HAP-1 (cell line): Measurements from ENCODE around the gene SLC52A3.

Experiments used
- DNase-seq, 2 experiments: peaks; one replicate each; pipeline ENCODE4 v3.0.0-alpha.2; 2016 to 2020; ENCODE audit warnings: low spot score in 2 of 2
- H3K27me3 ChIP-seq: fragments of 250-450 bp; sonication (Bioruptor Pico); 2 replicates; pipeline ENCODE4 v1.5.1; 2020; ENCODE audit warnings: low read depth, mild to moderate bottlenecking, moderate library complexity
- H3K36me3 ChIP-seq: fragments of 250-450 bp; sonication (Bioruptor Pico); replicated peaks from 2 replicates; pipeline ENCODE4 v1.5.1; 2020; ENCODE audit warnings: mild to moderate bottlenecking
- H3K4me1 ChIP-seq: fragments of 250-450 bp; sonication (Bioruptor Pico); 2 replicates; pipeline ENCODE4 v1.5.1; 2020; ENCODE audit warnings: mild to moderate bottlenecking
- H3K4me3 ChIP-seq: fragments of 250-450 bp; sonication (Bioruptor Pico); 2 replicates; pipeline ENCODE4 v1.5.1; 2020; ENCODE audit warnings: mild to moderate bottlenecking, moderate library complexity
- H3K9me3 ChIP-seq: fragments of 250-450 bp; sonication (Bioruptor Pico); 2 replicates; pipeline ENCODE4 v1.5.1; 2020; ENCODE audit warnings: mild to moderate bottlenecking, moderate library complexity
- in situ Hi-C: fragments of 300-500 bp; cut with MboI; formaldehyde crosslinking; loops from 3 replicates; pipeline ENCODE4 v1.14.3; 2020; ENCODE audit warnings: low sequenced_read_pairs, inconsistent platforms, mixed read lengths

SLC52A3 gene

GRCh38 chr20:755941-756340 lies 12.4 kb downstream of the SLC52A3 start:
- Histone ChIP-seq H3K9me3 (no peaks in the 10 kb centered on the region), H3K4me3 (no peak overlapping the region), H3K27me3 (peaks cover 6% of the 10 kb centered on the region; the same call in 1 of the 2 replicates), H3K4me1 (no peaks in the 10 kb centered on the region), H3K36me3 (no peaks in the 10 kb centered on the region)
- in situ Hi-C loops = no loop called here
- DNase-seq = no peak

- Histone ChIP-seq H3K4me1 (no peaks in the 10 kb centered on the region), H3K9me3 (no peaks in the 10 kb centered on the region), H3K27me3 (peaks cover 6% of the 10 kb centered on the region; the same call in 1 of the 2 replicates), H3K36me3 (no peaks in the 10 kb centered on the region), H3K4me3 (no peak overlapping the region)
- DNase-seq = no peak
- in situ Hi-C loops = no loop called here
These were observed 13.4 kb downstream of the SLC52A3 start for GRCh38 chr20:754904-755303.

- Histone ChIP-seq H3K27me3 (peaks cover 6% of the 10 kb centered on the region; the same call in 1 of the 2 replicates), H3K4me1 (no peaks in the 10 kb centered on the region)
- in situ Hi-C loops = no loop called here
These were observed 14.2 kb downstream of the SLC52A3 start for GRCh38 chr20:753897-754635.

GRCh38 chr20:753136-753535 lies 15.2 kb downstream of the SLC52A3 start:
- no peaks in the 10 kb centered on the region for H3K36me3 ChIP-seq
- H3K27me3 ChIP-seq = peaks cover 6% of the 10 kb centered on the region; the same call in 1 of the 2 replicates
- no peaks in the 10 kb centered on the region for H3K9me3 ChIP-seq
- no peaks in the 10 kb centered on the region for H3K4me1 ChIP-seq
- no peak for DNase-seq
- in situ Hi-C loops = no loop called here
- H3K4me3 ChIP-seq = no peak overlapping the region

More at GRCh38 chr20:753897-754635, 14.2 kb downstream of the SLC52A3 start:
- DNase-seq = no peak
- H3K36me3 ChIP-seq = no peaks in the 10 kb centered on the region
- H3K9me3 ChIP-seq = no peaks in the 10 kb centered on the region
- no peak overlapping the region for H3K4me3 ChIP-seq

GRCh38 chr20:752291-752690 lies 16.0 kb downstream of the SLC52A3 start:
- Histone ChIP-seq H3K9me3 (no peaks in the 10 kb centered on the region), H3K4me1 (no peaks in the 10 kb centered on the region), H3K36me3 (no peaks in the 10 kb centered on the region), H3K4me3 (no peak overlapping the region), H3K27me3 (peaks cover under 1% of the 10 kb centered on the region; the same call in 1 of the 2 replicates)
- no peak for DNase-seq
- in situ Hi-C loops = no loop called here

GRCh38 chr20:751761-752160 lies 16.5 kb downstream of the SLC52A3 start:
- Histone ChIP-seq H3K4me3 (no peak overlapping the region), H3K36me3 (no peaks in the 10 kb centered on the region), H3K9me3 (no peaks in the 10 kb centered on the region), H3K4me1 (no peaks in the 10 kb centered on the region), H3K27me3 (no peaks in the 10 kb centered on the region)
- no peak for DNase-seq
- in situ Hi-C loops = no loop called here

GRCh38 chr20:750801-751200 lies 17.5 kb downstream of the SLC52A3 start:
- Histone ChIP-seq H3K36me3 (no peaks in the 10 kb centered on the region), H3K4me3 (no peak overlapping the region), H3K4me1 (no peaks in the 10 kb centered on the region), H3K27me3 (no peaks in the 10 kb centered on the region), H3K9me3 (no peaks in the 10 kb centered on the region)
- DNase-seq = no peak
- in situ Hi-C loops = no loop called here

GRCh38 chr20:745683-746301 lies 22.5 kb downstream of the SLC52A3 start:
- in situ Hi-C loops = no loop called here
- Histone ChIP-seq H3K4me1 (no peaks in the 10 kb centered on the region), H3K9me3 (peaks cover 6% of the 10 kb centered on the region; the same call in 1 of the 2 replicates), H3K4me3 (no peak overlapping the region), H3K36me3 (no peaks in the 10 kb centered on the region), H3K27me3 (no peaks in the 10 kb centered on the region)
- no peak for DNase-seq

GRCh38 chr20:742156-742555 lies 26.1 kb downstream of the SLC52A3 start:
- Histone ChIP-seq H3K36me3 (no peaks in the 10 kb centered on the region), H3K9me3 (peaks cover 6% of the 10 kb centered on the region; the same call in 1 of the 2 replicates), H3K27me3 (no peaks in the 10 kb centered on the region), H3K4me3 (no peak overlapping the region), H3K4me1 (no peaks in the 10 kb centered on the region)
- in situ Hi-C loops = no loop called here
- DNase-seq = no peak

GRCh38 chr20:741620-742019 lies 26.7 kb downstream of the SLC52A3 start:
- Histone ChIP-seq H3K27me3 (no peaks in the 10 kb centered on the region), H3K36me3 (no peaks in the 10 kb centered on the region), H3K4me3 (no peak overlapping the region), H3K4me1 (no peaks in the 10 kb centered on the region), H3K9me3 (peaks cover 6% of the 10 kb centered on the region; the same call in 1 of the 2 replicates)
- in situ Hi-C loops = no loop called here
- no peak for DNase-seq

- Histone ChIP-seq H3K27me3 (no peaks in the 10 kb centered on the region), H3K4me3 (no peak overlapping the region), H3K4me1 (no peaks in the 10 kb centered on the region), H3K9me3 (peaks cover 2% of the 10 kb centered on the region; the same call in 1 of the 2 replicates), H3K36me3 (no peaks in the 10 kb centered on the region)
- in situ Hi-C loops = no loop called here
- no peak for DNase-seq
These were observed 28.1 kb downstream of the SLC52A3 start for GRCh38 chr20:740162-740561.

GRCh38 chr20:739736-740135 lies 28.6 kb downstream of the SLC52A3 start:
- H3K4me3 ChIP-seq = no peak overlapping the region
- H3K9me3 ChIP-seq = no peaks in the 10 kb centered on the region
- no peaks in the 10 kb centered on the region for H3K36me3 ChIP-seq
- no peak for DNase-seq
- in situ Hi-C loops = loop anchor here (5.0 to 10.0 kb wide), 2 partner anchors 182 to 385 kb away; no protein-coding TSS in a partner anchor
- no peaks in the 10 kb centered on the region for H3K4me1 ChIP-seq
- no peaks in the 10 kb centered on the region for H3K27me3 ChIP-seq

- DNase-seq = no peak
- Histone ChIP-seq H3K9me3 (no peaks in the 10 kb centered on the region), H3K4me3 (no peak overlapping the region), H3K4me1 (no peaks in the 10 kb centered on the region), H3K36me3 (no peaks in the 10 kb centered on the region), H3K27me3 (no peaks in the 10 kb centered on the region)
- in situ Hi-C loops = loop anchor here (10.0 kb wide), 1 partner anchor 379 kb away; no protein-coding TSS in a partner anchor
These were observed 34.4 kb downstream of the SLC52A3 start for GRCh38 chr20:733861-734260.

- DNase-seq = no peak
- in situ Hi-C loops = loop anchor here (10.0 kb wide), 1 partner anchor 378 kb away; no protein-coding TSS in a partner anchor
These were observed 35.6 kb downstream of the SLC52A3 start for GRCh38 chr20:732727-733126.

More at GRCh38 chr20:732727-733126, 35.6 kb downstream of the SLC52A3 start:
- H3K9me3 ChIP-seq = no peaks in the 10 kb centered on the region
- H3K27me3 ChIP-seq = no peaks in the 10 kb centered on the region
- no peak overlapping the region for H3K4me3 ChIP-seq
- H3K36me3 ChIP-seq = no peaks in the 10 kb centered on the region
- no peaks in the 10 kb centered on the region for H3K4me1 ChIP-seq
